ENCODE data around the gene KCNQ2.

DNA sequence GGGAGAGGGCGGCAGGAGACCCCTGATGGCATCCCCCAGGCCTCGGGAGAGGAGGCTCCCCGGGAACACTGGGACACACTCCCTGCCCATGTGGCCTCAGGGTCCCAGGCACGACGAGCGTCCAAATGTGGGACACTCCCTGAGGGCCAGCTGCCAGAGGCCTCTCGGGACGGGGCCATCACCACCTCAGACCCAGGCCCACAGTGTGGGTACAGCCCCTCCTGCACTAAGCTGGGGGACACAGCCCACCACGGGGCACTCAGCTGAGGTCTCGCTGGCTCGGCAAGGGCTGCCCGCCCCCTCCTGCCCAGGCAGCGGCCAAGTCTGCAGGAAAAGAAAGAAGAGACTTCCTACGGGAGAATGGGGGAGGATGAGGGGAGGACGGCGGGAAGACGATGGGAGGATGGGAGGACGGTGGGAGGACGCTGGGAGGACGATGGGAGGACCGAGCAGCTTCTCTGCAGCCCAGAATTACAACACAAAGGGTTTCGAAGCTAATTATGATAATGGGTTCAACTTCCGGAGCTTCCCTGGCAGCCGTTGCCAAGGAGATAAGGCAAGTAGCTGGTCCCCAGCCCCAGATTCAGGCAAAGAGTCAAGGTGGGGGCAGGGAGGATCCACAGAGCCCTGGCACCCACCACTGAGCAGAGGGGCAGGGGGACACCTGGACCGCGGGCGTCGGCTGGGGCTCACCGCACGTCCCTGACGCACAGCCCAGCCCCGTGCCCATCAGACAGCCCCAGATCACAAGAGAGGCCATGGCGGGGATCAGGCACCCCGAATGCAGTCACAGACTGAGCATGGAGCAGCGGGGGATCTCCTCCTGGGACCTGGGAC lies 17.5 kb downstream of the KCNQ2 start:
- TF ChIP-seq, protein P1, sequence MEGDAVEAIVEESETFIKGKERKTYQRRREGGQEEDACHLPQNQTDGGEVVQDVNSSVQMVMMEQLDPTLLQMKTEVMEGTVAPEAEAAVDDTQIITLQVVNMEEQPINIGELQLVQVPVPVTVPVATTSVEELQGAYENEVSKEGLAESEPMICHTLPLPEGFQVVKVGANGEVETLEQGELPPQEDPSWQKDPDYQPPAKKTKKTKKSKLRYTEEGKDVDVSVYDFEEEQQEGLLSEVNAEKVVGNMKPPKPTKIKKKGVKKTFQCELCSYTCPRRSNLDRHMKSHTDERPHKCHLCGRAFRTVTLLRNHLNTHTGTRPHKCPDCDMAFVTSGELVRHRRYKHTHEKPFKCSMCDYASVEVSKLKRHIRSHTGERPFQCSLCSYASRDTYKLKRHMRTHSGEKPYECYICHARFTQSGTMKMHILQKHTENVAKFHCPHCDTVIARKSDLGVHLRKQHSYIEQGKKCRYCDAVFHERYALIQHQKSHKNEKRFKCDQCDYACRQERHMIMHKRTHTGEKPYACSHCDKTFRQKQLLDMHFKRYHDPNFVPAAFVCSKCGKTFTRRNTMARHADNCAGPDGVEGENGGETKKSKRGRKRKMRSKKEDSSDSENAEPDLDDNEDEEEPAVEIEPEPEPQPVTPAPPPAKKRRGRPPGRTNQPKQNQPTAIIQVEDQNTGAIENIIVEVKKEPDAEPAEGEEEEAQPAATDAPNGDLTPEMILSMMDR (IDR thresholded peaks at IDR 0.05; ENCODE audit: insufficient read depth, low read length, poor library complexity, severe bottlenecking), result no peak
- no peak for TF ChIP-seq EZH2phosphoT487 (conservative IDR thresholded peaks at IDR 0.05; ENCODE audit: low read length)

Measured in SU-DHL-6 (cell line).